Ovary (tissue), 9 donors: ENCODE results near the gene PTPRN2. TPM values are rescaled to one million over a fixed set of nuclear protein-coding genes. Genes with fewer than 3 reads are reported as not detected.
A peak's percentile ranks its signal among the peaks of the same experiment; 100 is the strongest.

Experiments
- DNase-seq, 5 donors: peaks; one replicate each; pipeline ENCODE4 v3.0.0-alpha.2; 2019 to 2020
- H3K27ac ChIP-seq, 2 donors: fragments of 200-600 bp; one replicate each; pipeline versions ENCODE4 v1.5.1 to v1.8.0; 2019 to 2022
- H3K27me3 ChIP-seq: fragments of 200-600 bp; one replicate; pipeline ENCODE4 v1.8.0; 2022
- H3K36me3 ChIP-seq: fragments of 200-600 bp; sonication (generic); one replicate; pipeline ENCODE4 v1.5.1; 2019
- H3K4me1 ChIP-seq: one replicate; pipeline ENCODE4 v1.8.1; 2013; ENCODE audit warnings: mild to moderate bottlenecking, moderate library complexity; ENCODE audit not compliant: insufficient read depth
- H3K4me3 ChIP-seq: fragments of 200-600 bp; sonication (generic); one replicate; pipeline ENCODE4 v1.5.1; 2017
- H3K9me3 ChIP-seq, 2 donors: fragments of 200-600 bp in 1 of 2; sonication (generic) in 1 of 2; one replicate each; pipeline versions ENCODE4 v1.5.1 to v1.8.1; 2013 to 2019; ENCODE audit warnings: mild to moderate bottlenecking in 1 of 2, moderate library complexity in 1 of 2
- EP300 ChIP-seq: sonication (generic); formaldehyde crosslinking; IDR thresholded peaks from one replicate; pipeline ENCODE4 v1.6.1; 2017; ENCODE audit warnings: antibody characterized with exemption
- POLR2A ChIP-seq: fragments of 450-650 bp; IDR thresholded peaks from one replicate; pipeline ENCODE4 v1.6.1; 2017; ENCODE audit warnings: antibody characterized with exemption, mild to moderate bottlenecking, moderate library complexity
- WGBS, 3 donors: extraction: QIAGEN DNeasy Blood & Tissue Kit in 1 of 3; methylation state at CpG; one replicate each; pipeline versions ENCODE4 v1.1.5 to v1.1.7; 2013 to 2017; 5-methylcytosine and 5-hydroxymethylcytosine counted together
- intact Hi-C, 4 donors: fragments of 100-400 bp; cut with DNase I; formaldehyde crosslinking; loops; one replicate each; pipeline versions ENCODE4 v1.11.0 to v1.15.1; 2022 to 2023
- polyA plus RNA-seq, 2 donors: library from polyadenylated mRNA; stranded (reverse); fragments of 200-250 nt in 1 of 2; fragments of 350-450 nt in 1 of 2; fragmentation: Illumina TruSeq in 1 of 2; extraction: RNeasy Lipid Tissue Mini Kit (QIAGEN cat#74804) in 1 of 2; gene quantifications; one replicate each; pipeline ENCODE4 v1.2.3, GENCODE V29; 2013 to 2014
- total RNA-seq, 7 donors: library from RNA; depleted of rRNA in 2 of 7; stranded (reverse); fragments of >200 nt in 2 of 7; fragmentation: NEBNext Ultra II Directional in 3 of 7; extraction: Animal tissue kit (Norgen Biotek cat#: 25700) in 3 of 7; gene quantifications; one replicate each; pipeline versions ENCODE4 v1.1.0 to v1.2.4, GENCODE V29; 2016 to 2023
- TF ChIP-seq, protein P1 (sequence below), 3 donors: fragments of 450-650 bp in 2 of 3; fragments of 200-600 bp in 1 of 3; IDR thresholded peaks; one replicate each; pipeline versions ENCODE4 v1.5.1 to v1.8.0; 2016 to 2022; ENCODE audit warnings: antibody characterized with exemption in 3 of 3, mild to moderate bottlenecking in 1 of 3
- donor health status: DM: no; HTN: no; CAD: no; lungs with moderate emphysema.
- donor health status: DM: no; HTN: no; CAD: no.
- donor health status: Bipolar disorder and iron deficiency.
- donor health status: DM: yes; HTN: yes; CAD: no.
- donor health status: DM: no; HTN: no; CAD: no.
- donor health status: DM: yes; HTN: yes; CAD: no.

The PTPRN2 gene
- total and polyA plus RNA-seq, 9 donors, result 3.5 to 11.1 (median 5.9) TPM

DNA sequence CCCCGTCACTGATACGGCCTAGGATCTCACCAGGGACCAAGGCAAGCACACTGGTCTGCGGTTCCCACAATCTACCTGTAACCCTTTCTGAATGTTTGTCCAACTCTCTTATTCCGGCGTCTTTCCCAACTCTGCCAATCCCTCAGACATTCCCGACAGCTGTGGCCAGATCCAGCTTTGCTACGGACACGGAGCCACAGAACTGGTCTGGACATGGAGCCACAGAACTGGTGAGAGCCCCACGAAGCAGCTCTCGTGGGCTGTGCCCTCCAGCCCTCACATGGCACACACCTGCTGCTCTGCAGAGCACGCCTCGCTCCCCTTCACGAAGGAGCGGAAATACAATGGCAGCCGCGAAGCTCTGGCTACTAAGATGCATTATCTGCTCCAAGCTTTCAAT lies 874.0 kb downstream of the PTPRN2 start:
- Histone ChIP-seq H3K27ac (no peak overlapping the region), H3K4me3 (no peak overlapping the region), H3K36me3 (no peaks in the 10 kb centered on the region), H3K27me3 (no peaks in the 10 kb centered on the region), H3K4me1 (no peaks in the 10 kb centered on the region), H3K9me3 (no peaks in the 10 kb centered on the region)
- 84 to 88% (median 87%) methylated on average over 16 of the region's 16 CpGs for WGBS, 3 donors
- intact Hi-C loops, result no loop called here
- DNase-seq, result no peak
- TF ChIP-seq EP300 (no peak), POLR2A (no peak)
- TF ChIP-seq, protein P1, sequence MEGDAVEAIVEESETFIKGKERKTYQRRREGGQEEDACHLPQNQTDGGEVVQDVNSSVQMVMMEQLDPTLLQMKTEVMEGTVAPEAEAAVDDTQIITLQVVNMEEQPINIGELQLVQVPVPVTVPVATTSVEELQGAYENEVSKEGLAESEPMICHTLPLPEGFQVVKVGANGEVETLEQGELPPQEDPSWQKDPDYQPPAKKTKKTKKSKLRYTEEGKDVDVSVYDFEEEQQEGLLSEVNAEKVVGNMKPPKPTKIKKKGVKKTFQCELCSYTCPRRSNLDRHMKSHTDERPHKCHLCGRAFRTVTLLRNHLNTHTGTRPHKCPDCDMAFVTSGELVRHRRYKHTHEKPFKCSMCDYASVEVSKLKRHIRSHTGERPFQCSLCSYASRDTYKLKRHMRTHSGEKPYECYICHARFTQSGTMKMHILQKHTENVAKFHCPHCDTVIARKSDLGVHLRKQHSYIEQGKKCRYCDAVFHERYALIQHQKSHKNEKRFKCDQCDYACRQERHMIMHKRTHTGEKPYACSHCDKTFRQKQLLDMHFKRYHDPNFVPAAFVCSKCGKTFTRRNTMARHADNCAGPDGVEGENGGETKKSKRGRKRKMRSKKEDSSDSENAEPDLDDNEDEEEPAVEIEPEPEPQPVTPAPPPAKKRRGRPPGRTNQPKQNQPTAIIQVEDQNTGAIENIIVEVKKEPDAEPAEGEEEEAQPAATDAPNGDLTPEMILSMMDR (IDR thresholded peaks at IDR 0.05), result no peak

- no peaks in the 10 kb centered on the region for H3K27me3 ChIP-seq
- no peak overlapping the region for H3K4me3 ChIP-seq
- intact Hi-C loops, result no loop called here
- no peak overlapping the region for H3K27ac ChIP-seq
- no peaks in the 10 kb centered on the region for H3K9me3 ChIP-seq
- 79 to 84% (median 84%) methylated on average over 15 of the region's 15 CpGs for WGBS, 3 donors
- TF ChIP-seq, protein P1 (IDR thresholded peaks at IDR 0.05), result no peak
- no peak for TF ChIP-seq POLR2A
- TF ChIP-seq EP300, result no peak
- no peaks in the 10 kb centered on the region for H3K36me3 ChIP-seq
- no peaks in the 10 kb centered on the region for H3K4me1 ChIP-seq
- DNase-seq, result no peak
These were observed 874.9 kb downstream of the PTPRN2 start for GRCh38 chr7:157712666-157713235.

DNA sequence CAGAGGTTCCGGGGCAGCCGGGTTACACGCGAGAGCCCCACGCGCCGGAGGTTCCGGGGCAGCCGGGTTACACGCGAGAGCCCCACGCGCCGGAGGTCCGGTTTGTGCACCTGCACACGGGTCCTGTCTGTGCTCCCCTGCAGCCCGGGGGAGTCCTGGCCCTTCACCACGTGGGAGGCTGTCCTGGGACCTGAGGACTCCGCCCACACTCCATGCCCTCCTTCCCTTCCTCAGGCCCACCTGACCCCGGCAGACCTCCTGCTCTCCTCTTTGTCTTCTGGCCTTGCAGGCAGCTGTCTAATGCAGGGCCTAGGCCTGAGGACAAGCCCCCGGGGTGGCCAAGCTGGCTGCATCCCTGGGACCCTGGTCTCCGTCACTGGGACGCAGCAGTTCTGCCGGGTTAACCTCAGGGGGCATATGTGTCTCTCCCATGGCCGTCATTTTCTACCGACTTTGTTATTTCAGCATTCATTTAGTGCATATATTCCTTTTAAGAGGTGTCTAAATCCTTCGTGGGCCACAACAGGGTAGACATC lies 876.2 kb downstream of the PTPRN2 start:
- Histone ChIP-seq H3K27ac (no peak overlapping the region), H3K27me3 (no peaks in the 10 kb centered on the region), H3K4me1 (no peaks in the 10 kb centered on the region), H3K9me3 (no peaks in the 10 kb centered on the region), H3K4me3 (no peak overlapping the region), H3K36me3 (no peaks in the 10 kb centered on the region)
- TF ChIP-seq, protein P1 (IDR thresholded peaks at IDR 0.05), result no peak
- TF ChIP-seq EP300 (no peak), POLR2A (no peak)
- WGBS, 3 donors, result 57 to 80% (median 76%) methylated on average over 11 to 19 of the region's 27 CpGs
- peak in 1 of 5 donors; percentile 1 for DNase-seq
- intact Hi-C loops, result no loop called here

GRCh38 chr7:157710396-157710795 lies 877.2 kb downstream of the PTPRN2 start:
- DNase-seq, result peak in 1 of 5 donors; percentile 1
- H3K36me3 ChIP-seq, result no peaks in the 10 kb centered on the region
- WGBS, 3 donors, result 85 to 92% (median 86%) methylated on average over 11 to 13 of the region's 14 CpGs
- TF ChIP-seq EP300 (no peak), POLR2A (no peak)
- TF ChIP-seq, protein P1 (IDR thresholded peaks at IDR 0.05), result no peak
- H3K27ac ChIP-seq, result no peak overlapping the region
- intact Hi-C loops, result no loop called here
- no peak overlapping the region for H3K4me3 ChIP-seq
- H3K9me3 ChIP-seq, result no peaks in the 10 kb centered on the region
- H3K27me3 ChIP-seq, result no peaks in the 10 kb centered on the region
- no peaks in the 10 kb centered on the region for H3K4me1 ChIP-seq
